Stomach smooth muscle (tissue), 2 donors: ENCODE measurements around the gene LHFPL3.

Experiments used
- H3K27ac ChIP-seq: one replicate; pipeline ENCODE4 v1.7.0; 2013; ENCODE audit warnings: mild to moderate bottlenecking, low read length, inconsistent platforms
- H3K27me3 ChIP-seq, 2 donors: one replicate each; pipeline ENCODE4 v1.7.0; 2013; ENCODE audit warnings: low read length in 2 of 2; ENCODE audit not compliant: insufficient read depth in 2 of 2, control insufficient read depth in 1 of 2
- H3K36me3 ChIP-seq, 2 donors: one replicate each; pipeline ENCODE4 v1.7.0; 2013; ENCODE audit warnings: low read length in 2 of 2; ENCODE audit not compliant: control insufficient read depth in 2 of 2, insufficient read depth in 2 of 2
- H3K4me1 ChIP-seq: one replicate; pipeline ENCODE4 v1.7.0; 2013; ENCODE audit warnings: low read length; ENCODE audit not compliant: control insufficient read depth, insufficient read depth
- H3K4me3 ChIP-seq, 2 donors: one replicate each; pipeline ENCODE4 v1.7.0; 2013; ENCODE audit warnings: low read length in 2 of 2
- H3K9ac ChIP-seq, 2 donors: one replicate each; pipeline ENCODE4 v1.7.0; 2013; ENCODE audit warnings: low read length in 2 of 2, mild to moderate bottlenecking in 1 of 2
- H3K9me3 ChIP-seq, 2 donors: one replicate each; pipeline ENCODE4 v1.7.0; 2013; ENCODE audit warnings: low read length in 2 of 2; ENCODE audit not compliant: control insufficient read depth in 2 of 2
- donor health status: healthy.
- donor health status: Pancreatic carcinoma.

Gene LHFPL3

DNA sequence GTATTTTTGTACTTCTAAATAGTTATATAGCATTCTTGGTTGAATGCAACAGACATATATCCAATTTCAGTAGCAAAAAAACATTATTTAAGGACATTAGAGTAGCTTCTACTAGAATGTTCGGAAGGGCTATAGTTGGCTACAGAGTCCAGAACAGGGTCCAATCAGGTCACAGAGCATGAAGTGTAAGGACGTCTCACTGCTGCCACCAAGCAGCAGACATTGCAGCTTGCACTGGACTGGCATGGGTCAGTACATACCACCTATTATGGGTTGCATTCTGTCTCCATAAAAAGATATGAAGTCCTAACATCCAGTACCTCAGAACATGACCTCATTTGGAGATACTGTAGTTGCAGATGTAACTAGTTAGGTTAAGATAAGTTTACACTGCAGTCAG is 87.3 kb downstream of the LHFPL3 start:
- no peaks in the 10 kb centered on the region for H3K27me3 ChIP-seq
- H3K36me3 ChIP-seq: no peaks in the 10 kb centered on the region
- H3K27ac ChIP-seq: no peak overlapping the region
- H3K9me3 ChIP-seq: no peaks in the 10 kb centered on the region
- H3K9ac ChIP-seq: no peak overlapping the region
- no peak overlapping the region for H3K4me3 ChIP-seq
- H3K4me1 ChIP-seq: no peaks in the 10 kb centered on the region

DNA sequence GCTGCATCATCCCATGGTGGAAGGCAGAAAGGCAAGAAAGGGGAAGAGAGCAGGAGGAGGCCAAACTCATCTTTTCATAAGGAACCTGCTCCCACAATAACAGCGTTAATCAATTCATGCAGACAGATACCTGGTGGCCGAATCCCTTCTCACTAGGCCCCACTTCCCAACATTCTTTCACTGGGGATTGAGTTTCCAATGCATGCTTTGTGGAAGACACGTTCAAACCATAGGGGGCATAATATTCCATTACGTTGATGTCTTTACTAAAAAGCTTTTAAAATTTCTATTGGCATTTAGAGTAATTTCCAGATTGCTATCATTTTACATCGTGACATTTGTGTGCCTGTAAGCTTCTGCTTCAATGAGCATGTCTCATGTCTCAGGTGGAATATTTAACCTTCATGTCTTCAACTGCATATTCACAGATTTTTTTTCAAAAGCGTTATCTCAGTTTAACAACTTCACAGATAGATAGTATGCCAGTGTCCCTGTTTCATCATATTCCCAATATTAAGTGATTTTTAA is 88.5 kb downstream of the LHFPL3 start:
- H3K27ac ChIP-seq: no peak overlapping the region
- no peaks in the 10 kb centered on the region for H3K27me3 ChIP-seq
- H3K9me3 ChIP-seq: no peaks in the 10 kb centered on the region
- no peak overlapping the region for H3K9ac ChIP-seq
- no peaks in the 10 kb centered on the region for H3K4me1 ChIP-seq
- no peaks in the 10 kb centered on the region for H3K36me3 ChIP-seq
- no peak overlapping the region for H3K4me3 ChIP-seq

DNA sequence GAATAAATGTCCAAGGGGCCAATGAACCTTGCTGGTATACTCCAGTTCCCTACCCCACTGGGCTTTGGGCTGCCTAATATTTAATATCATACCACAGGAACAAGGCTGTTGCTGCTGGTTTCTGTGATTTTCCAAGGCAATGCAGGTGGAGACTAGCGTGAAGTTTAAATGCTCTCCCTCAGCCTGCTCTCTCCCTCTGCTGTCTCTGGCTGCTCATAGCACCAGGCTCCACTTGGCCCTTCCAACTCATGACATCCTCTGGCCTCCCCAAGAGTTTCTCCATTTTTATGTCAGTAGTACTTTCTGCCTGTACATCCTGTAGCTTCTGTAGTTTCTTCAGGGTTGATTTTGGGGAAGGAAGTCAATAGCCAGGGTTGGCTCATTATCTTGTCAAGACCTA is 103.5 kb downstream of the LHFPL3 start:
- H3K4me1 ChIP-seq: no peaks in the 10 kb centered on the region
- H3K9ac ChIP-seq: no peak overlapping the region
- H3K27me3 ChIP-seq: no peaks in the 10 kb centered on the region
- no peak overlapping the region for H3K27ac ChIP-seq
- H3K4me3 ChIP-seq: no peak overlapping the region
- no peaks in the 10 kb centered on the region for H3K36me3 ChIP-seq
- H3K9me3 ChIP-seq: no peaks in the 10 kb centered on the region

DNA sequence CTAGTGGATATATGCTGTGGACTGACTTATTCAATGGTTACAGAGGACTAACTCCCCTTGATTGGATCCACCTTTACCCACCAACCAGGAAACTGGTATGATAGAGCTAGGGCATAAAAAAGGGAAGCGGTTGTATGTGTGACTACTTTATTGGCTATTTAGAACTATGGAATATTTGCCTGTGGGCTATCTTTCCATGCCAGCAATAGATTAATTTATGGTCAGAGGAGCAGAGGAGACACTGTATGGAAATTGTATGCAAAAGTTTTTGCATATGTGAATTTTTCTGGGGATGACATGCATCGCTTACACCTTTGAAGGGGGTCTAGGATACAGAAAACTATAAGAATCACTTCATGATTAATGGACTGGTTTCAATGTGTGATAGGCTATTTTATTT is 105.7 kb downstream of the LHFPL3 start:
- no peak overlapping the region for H3K4me3 ChIP-seq
- no peak overlapping the region for H3K27ac ChIP-seq
- no peaks in the 10 kb centered on the region for H3K36me3 ChIP-seq
- no peaks in the 10 kb centered on the region for H3K9me3 ChIP-seq
- H3K9ac ChIP-seq: no peak overlapping the region
- H3K4me1 ChIP-seq: no peaks in the 10 kb centered on the region
- no peaks in the 10 kb centered on the region for H3K27me3 ChIP-seq

DNA sequence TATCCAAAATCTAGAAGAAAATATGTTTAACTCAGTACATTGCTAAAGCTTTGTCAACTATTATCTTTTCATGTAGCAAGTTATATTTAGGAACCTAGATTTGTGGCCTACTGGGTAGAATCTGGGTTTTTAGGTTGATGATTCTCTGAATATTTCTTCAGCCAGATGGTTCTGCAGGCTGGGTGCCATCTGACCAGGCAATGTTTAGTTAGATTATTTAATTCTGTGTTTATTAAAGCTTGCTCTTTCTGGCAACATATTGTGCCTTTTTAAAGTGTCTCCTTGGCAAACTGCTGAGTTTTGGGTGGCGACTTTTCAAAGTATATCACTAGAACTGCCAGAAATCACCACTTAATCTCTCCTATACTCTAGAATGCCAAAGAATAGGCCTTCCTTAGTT is 114.1 kb downstream of the LHFPL3 start:
- Histone ChIP-seq H3K9me3 (no peaks in the 10 kb centered on the region), H3K4me3 (no peak overlapping the region), H3K27ac (no peak overlapping the region), H3K4me1 (no peaks in the 10 kb centered on the region), H3K27me3 (no peaks in the 10 kb centered on the region), H3K9ac (no peak overlapping the region), H3K36me3 (no peaks in the 10 kb centered on the region)

DNA sequence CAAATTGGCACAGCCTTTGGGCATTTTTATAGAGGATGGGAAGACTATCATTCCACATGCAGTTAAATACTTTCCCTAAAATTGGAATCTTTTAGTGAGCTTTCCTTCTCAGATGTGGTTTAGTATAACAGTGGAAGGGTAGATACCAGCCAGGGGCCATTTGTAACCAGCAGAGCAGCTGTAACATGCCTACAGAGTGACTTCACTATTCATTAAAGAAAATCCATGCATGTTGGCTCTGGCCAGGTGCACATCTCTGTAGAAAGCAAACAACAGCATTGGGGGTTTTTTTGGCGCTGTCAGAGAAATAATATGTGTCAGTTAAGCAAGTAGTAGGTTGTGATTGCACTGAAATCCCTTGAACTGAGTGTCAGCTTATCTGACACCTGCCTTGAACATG is 115.6 kb downstream of the LHFPL3 start:
- Histone ChIP-seq H3K4me3 (no peak overlapping the region), H3K27me3 (no peaks in the 10 kb centered on the region), H3K27ac (no peak overlapping the region), H3K36me3 (no peaks in the 10 kb centered on the region), H3K4me1 (no peaks in the 10 kb centered on the region), H3K9ac (no peak overlapping the region), H3K9me3 (no peaks in the 10 kb centered on the region)

DNA sequence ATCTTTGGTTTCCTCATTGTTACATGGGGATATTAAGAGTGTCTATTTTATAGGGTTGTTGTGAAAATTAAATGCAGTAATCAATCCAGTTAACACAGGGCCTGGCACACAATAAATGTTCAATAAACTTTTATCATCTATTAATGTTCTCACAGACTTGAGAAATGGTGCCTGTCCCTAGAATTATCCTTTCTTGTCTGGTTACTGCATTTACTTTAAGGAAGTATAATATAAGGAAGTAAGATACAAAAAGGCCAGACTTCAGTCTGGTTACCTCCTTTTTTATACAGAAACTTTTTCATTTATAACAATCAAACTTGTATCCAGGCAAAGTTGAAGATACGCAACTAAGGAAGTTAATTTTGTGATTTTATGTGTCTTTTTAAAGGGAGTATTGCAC is 117.0 kb downstream of the LHFPL3 start:
- H3K9ac ChIP-seq: no peak overlapping the region
- no peaks in the 10 kb centered on the region for H3K4me1 ChIP-seq
- no peak overlapping the region for H3K27ac ChIP-seq
- H3K9me3 ChIP-seq: no peaks in the 10 kb centered on the region
- no peaks in the 10 kb centered on the region for H3K36me3 ChIP-seq
- no peaks in the 10 kb centered on the region for H3K27me3 ChIP-seq
- H3K4me3 ChIP-seq: no peak overlapping the region

DNA sequence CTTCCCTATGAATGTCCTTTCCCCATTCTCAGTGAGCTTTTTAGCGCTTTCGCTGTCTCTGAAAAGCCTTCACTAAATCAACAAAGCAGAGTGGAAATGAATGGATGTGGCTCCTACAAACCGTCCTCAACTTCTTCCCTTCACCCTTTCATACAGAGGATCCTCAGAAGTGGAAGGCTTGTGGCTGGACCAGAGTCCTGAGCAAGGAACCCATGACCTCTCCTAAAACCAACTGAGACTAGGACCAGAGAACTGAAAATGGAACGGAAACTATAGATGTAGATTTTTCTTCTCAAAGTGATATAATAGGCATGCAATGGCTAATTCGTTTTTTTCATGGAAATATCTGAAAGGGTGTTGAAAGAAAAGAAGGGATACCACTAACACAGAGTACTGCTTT is 122.5 kb downstream of the LHFPL3 start:
- H3K9ac ChIP-seq: no peak overlapping the region
- H3K27me3 ChIP-seq: no peaks in the 10 kb centered on the region
- no peaks in the 10 kb centered on the region for H3K4me1 ChIP-seq
- no peak overlapping the region for H3K4me3 ChIP-seq
- no peak overlapping the region for H3K27ac ChIP-seq
- H3K36me3 ChIP-seq: no peaks in the 10 kb centered on the region
- H3K9me3 ChIP-seq: no peaks in the 10 kb centered on the region

DNA sequence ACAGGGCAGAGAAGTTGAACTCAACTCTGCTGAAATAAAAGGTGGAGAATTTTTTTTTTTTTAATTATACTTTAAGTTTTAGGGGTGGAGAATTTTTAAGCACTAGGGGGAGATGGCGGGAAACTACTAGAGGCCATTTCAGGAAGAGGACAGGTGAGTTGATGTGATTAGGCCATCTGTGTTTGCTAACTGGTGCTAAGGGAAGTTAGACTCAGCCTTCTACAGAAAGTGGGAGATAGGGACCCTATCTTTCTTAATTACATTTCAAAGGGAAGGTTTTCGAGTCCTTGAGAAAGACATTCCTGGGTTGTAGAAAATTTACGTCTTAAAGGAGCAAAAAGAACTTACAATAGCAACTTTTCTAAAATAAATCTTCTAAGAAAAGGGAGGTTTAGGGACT is 124.8 kb downstream of the LHFPL3 start:
- H3K27me3 ChIP-seq: no peaks in the 10 kb centered on the region
- H3K4me3 ChIP-seq: no peak overlapping the region
- no peaks in the 10 kb centered on the region for H3K4me1 ChIP-seq
- H3K27ac ChIP-seq: no peak overlapping the region
- H3K9ac ChIP-seq: no peak overlapping the region
- no peaks in the 10 kb centered on the region for H3K9me3 ChIP-seq
- no peaks in the 10 kb centered on the region for H3K36me3 ChIP-seq

DNA sequence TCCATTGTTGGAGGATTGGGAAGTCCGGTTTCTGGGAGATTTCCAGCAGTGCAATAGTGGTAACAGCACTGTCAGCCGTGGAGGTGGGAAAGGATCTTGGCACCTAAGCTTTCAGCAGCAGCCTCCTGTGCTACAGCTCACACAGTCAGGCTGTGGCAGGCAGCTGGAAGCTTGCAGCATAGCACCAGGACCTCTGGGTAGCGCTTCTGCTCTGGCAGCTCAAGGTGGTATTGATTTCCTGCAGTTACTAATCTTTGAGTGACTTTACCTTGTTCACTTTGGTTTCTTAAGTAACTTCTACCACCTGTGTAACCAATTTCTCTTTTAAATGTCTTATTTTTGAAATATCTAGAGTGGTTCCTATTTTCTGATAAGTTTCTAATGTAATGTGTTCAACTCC is 130.5 kb downstream of the LHFPL3 start:
- Histone ChIP-seq H3K4me1 (no peaks in the 10 kb centered on the region), H3K27me3 (no peaks in the 10 kb centered on the region), H3K9ac (no peak overlapping the region), H3K36me3 (no peaks in the 10 kb centered on the region), H3K9me3 (peaks cover 3 to 4% of the 10 kb centered on the region in 2 donors), H3K27ac (no peak overlapping the region), H3K4me3 (no peak overlapping the region)

DNA sequence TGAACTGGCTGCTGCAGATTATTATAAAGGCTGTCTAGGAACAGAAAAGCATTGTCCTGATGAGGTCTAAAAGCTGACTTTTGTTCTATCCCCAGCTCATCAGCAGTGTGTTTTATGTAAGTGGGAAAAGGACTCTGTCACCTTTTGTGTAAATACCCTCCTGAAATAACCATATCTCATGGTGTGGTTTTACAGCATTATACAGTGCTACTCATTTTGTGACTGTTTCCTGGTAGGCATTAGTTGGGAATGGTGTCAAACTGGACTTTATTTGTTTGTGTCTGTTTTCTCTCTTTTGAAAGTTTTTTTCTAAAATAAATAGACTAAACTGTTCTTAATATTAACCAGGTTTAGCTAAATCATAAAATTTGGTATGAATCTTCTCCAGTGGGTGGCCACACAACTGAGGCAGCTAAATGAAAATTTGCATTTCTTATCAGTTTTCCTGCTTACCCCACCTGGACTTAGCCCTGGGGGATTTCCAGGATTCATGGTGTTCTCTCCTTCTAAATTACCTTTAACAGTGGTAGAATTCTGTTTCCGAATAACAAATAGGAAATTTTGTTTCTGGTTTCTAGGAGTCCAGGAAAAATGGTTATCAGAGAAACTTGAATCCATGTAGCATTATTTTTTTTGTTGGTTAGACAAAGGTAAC is 140.9 kb downstream of the LHFPL3 start:
- Histone ChIP-seq H3K9ac (no peak overlapping the region), H3K9me3 (no peaks in the 10 kb centered on the region), H3K36me3 (no peaks in the 10 kb centered on the region), H3K27me3 (no peaks in the 10 kb centered on the region), H3K4me3 (no peak overlapping the region), H3K4me1 (no peaks in the 10 kb centered on the region), H3K27ac (no peak overlapping the region)
